ENCODE measurements around the gene SCLT1. TPM values are rescaled to one million over a fixed set of nuclear protein-coding genes. Genes with fewer than 3 reads are reported as not detected.

The SCLT1 gene
- total and polyA plus RNA-seq, 2 of the 8 experiments (the other 6 are each of a cell fraction or from before 2014, with no cell fraction given): 4.8 to 13.1 TPM

DNA sequence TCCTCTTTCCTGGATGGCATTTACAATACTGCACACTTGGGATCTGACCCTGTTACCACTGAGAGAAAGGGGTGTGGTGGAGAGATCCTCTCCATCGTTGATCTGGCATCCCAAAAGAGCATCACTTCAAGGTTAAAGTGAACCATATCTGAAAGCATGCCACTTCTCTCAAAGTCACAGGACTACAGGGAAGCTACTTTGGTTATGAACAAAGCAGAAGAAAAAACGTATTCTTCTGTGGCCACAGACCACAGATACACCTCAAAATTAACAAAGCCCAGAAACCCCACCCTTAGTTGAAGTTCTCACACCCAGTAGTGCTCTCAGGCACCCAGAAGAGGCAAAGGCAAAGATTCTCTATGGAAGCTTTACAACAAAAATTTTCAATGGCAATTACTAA, 175.6 kb downstream of the SCLT1 start:
- Histone ChIP-seq H4K91ac (replicated peaks; ENCODE audit: insufficient read length, low read length) (no peak overlapping the region), H2BK12ac (ENCODE audit: low read depth, low read length) (no peak overlapping the region), H3K23me2 (ENCODE audit: low read depth, low read length) (no peaks in the 10 kb centered on the region), H3K36me3 (ENCODE audit: control insufficient read depth in 2 of 4, insufficient read depth in 4 of 4, low read length in 3 of 4) (no peaks in the 10 kb centered on the region), H2AK5ac (ENCODE audit: low read depth, low read length) (no peak overlapping the region), H3K27me3 (replicated peaks in 1 of 4; ENCODE audit: control insufficient read depth in 3 of 4, extremely low read depth in 1 of 4, insufficient read depth in 3 of 4, low read length in 3 of 4) (no peaks in the 10 kb centered on the region), H3K18ac (ENCODE audit: extremely low read depth, low read length) (no peak overlapping the region), H4K20me1 (replicated peaks in 1 of 2; ENCODE audit: control insufficient read depth in 1 of 2, insufficient read depth in 2 of 2, low read length in 2 of 2) (no peaks in the 10 kb centered on the region), H2BK5ac (ENCODE audit: low read depth, low read length) (no peak overlapping the region), H3K56ac (replicated peaks; ENCODE audit: insufficient read length, low read depth, low read length) (no peak overlapping the region), H3K9ac (replicated peaks in 1 of 4; ENCODE audit: extremely low read depth in 1 of 4, low read depth in 3 of 4, low read length in 3 of 4) (no peak overlapping the region), H3K27ac (ENCODE audit: low read depth, low read length) (no peak overlapping the region), H3K4me3 (ENCODE audit: extremely low read depth in 1 of 4, insufficient read depth in 2 of 4, low read depth in 3 of 4, low read length in 4 of 4) (no peak overlapping the region), H2AFZ (ENCODE audit: low read length) (no peak overlapping the region), H3K4me1 (replicated peaks in 1 of 4; ENCODE audit: control insufficient read depth in 3 of 4, insufficient read depth in 4 of 4, low read length in 3 of 4) (no peaks in the 10 kb centered on the region), H4K5ac (ENCODE audit: insufficient read length, low read depth, low read length) (no peak overlapping the region), H2BK20ac (ENCODE audit: low read length) (no peak overlapping the region), H3K79me1 (ENCODE audit: low read depth, low read length) (no peaks in the 10 kb centered on the region), H3K79me2 (ENCODE audit: control insufficient read depth in 1 of 2, insufficient read depth in 2 of 2, low read length in 2 of 2) (no peaks in the 10 kb centered on the region), H4K8ac (ENCODE audit: extremely low read depth, insufficient read depth, low read length) (no peak overlapping the region), H2BK120ac (replicated peaks; ENCODE audit: low read depth, low read length) (no peak overlapping the region), H3K4ac (replicated peaks; ENCODE audit: insufficient read length, low read depth, low read length) (no peak overlapping the region), H3K14ac (ENCODE audit: insufficient read length) (no peak overlapping the region), H3K9me3 (ENCODE audit: insufficient read depth in 2 of 2, low read depth in 1 of 2, low read length in 1 of 2) (no peaks in the 10 kb centered on the region), H3K4me2 (ENCODE audit: insufficient read depth in 1 of 2, low read depth in 2 of 2, low read length in 2 of 2) (no peak overlapping the region), H3K23ac (ENCODE audit: insufficient read length) (no peak overlapping the region), H2BK15ac (ENCODE audit: low read length) (no peak overlapping the region)
- WGBS, 2 experiments (ENCODE audit: extremely low coverage in 1 of 2, insufficient coverage in 1 of 2, insufficient read length in 1 of 2, insufficient replicate concordance in 2 of 2, low coverage in 1 of 2, low lambda C conversion rate in 2 of 2, missing lambda C conversion rate in 1 of 2): 85% methylated on average over 2 of the region's 2 CpGs; no CpG with 5 or more reads in 1 of the 2 experiments
- FAIRE-seq (no peak), DNase-seq (ENCODE audit: low read depth in 1 of 2, low spot score in 2 of 2) (no peak)
- no peak for TF ChIP-seq SRF (IDR thresholded peaks at IDR 0.05; ENCODE audit: low read depth, low read length)
- no peak for TF ChIP-seq KDM5A (IDR thresholded peaks at IDR 0.05; ENCODE audit: low read length)
- TF ChIP-seq FOSL1 (IDR thresholded peaks at IDR 0.05; ENCODE audit: insufficient read depth, low read depth, low read length): no peak
- no peak for TF ChIP-seq JUN (IDR thresholded peaks at IDR 0.05; ENCODE audit: low read depth, low read length)
- TF ChIP-seq MAFK (IDR thresholded peaks at IDR 0.05; ENCODE audit: low read depth, low read length): no peak
- TF ChIP-seq, protein P1, sequence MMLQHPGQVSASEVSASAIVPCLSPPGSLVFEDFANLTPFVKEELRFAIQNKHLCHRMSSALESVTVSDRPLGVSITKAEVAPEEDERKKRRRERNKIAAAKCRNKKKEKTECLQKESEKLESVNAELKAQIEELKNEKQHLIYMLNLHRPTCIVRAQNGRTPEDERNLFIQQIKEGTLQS (IDR thresholded peaks at IDR 0.05; ENCODE audit: insufficient read depth, low read depth, low read length): no peak
- no peak for TF ChIP-seq HDAC6 (IDR thresholded peaks at IDR 0.05; ENCODE audit: low read depth, low read length)
- no peak for TF ChIP-seq KDM1A (IDR thresholded peaks at IDR 0.05; ENCODE audit: borderline replicate concordance, low read length)
- TF ChIP-seq EP300 (IDR thresholded peaks at IDR 0.05; ENCODE audit: borderline replicate concordance in 1 of 2, low read depth in 2 of 2, low read length in 2 of 2): no peak
- no peak for TF ChIP-seq SIN3A (conservative IDR thresholded peaks at IDR 0.05 in 1 of 2, IDR thresholded peaks at IDR 0.05 in 1 of 2; ENCODE audit: low read depth in 1 of 2, low read length in 2 of 2)
- TF ChIP-seq RNF2 (IDR thresholded peaks at IDR 0.05; ENCODE audit: borderline replicate concordance, low read depth, low read length, missing control alignments, poor library complexity, severe bottlenecking): no peak
- CTCF ChIA-PET (ENCODE audit: partially characterized antibody): no interaction called here
- POLR2A ChIA-PET (ENCODE audit: partially characterized antibody): no interaction called here

All from H1 (cell line).